Ishikawa (cell line): ENCODE data around the gene MAGI1.

Source experiments
- CREB1 ChIP-seq: IDR thresholded peaks from 2 replicates; pipeline ENCODE4 v1.6.1; 2012; ENCODE audit warnings: low read depth
- EGR1 ChIP-seq: IDR thresholded peaks from 2 replicates; pipeline ENCODE4 v1.6.1; 2012
- EP300 ChIP-seq: IDR thresholded peaks from 2 replicates; pipeline ENCODE4 v1.6.1; 2012; ENCODE audit warnings: borderline replicate concordance
- MAX ChIP-seq: IDR thresholded peaks from 2 replicates; pipeline ENCODE4 v1.6.1; 2012
- RAD21 ChIP-seq: IDR thresholded peaks from 2 replicates; pipeline ENCODE4 v1.6.1; 2012; ENCODE audit warnings: low read depth
- TAF1 ChIP-seq: IDR thresholded peaks from 2 replicates; pipeline ENCODE4 v1.6.1; 2012; ENCODE audit warnings: low read depth, mild to moderate bottlenecking
- TCF12 ChIP-seq: IDR thresholded peaks from 2 replicates; pipeline ENCODE4 v1.6.1; 2012; ENCODE audit warnings: low read depth
- TEAD4 ChIP-seq: IDR thresholded peaks from 2 replicates; pipeline ENCODE4 v1.6.1; 2012
- USF1 ChIP-seq: IDR thresholded peaks from 2 replicates; pipeline ENCODE4 v1.6.1; 2012
- ZBTB7A ChIP-seq: IDR thresholded peaks from 2 replicates; pipeline ENCODE4 v1.6.1; 2012; ENCODE audit warnings: low read depth
- TF ChIP-seq, protein P1 (sequence below): IDR thresholded peaks from 2 replicates; pipeline ENCODE4 v1.6.1; 2012; ENCODE audit warnings: low read depth, mild to moderate bottlenecking

DNA sequence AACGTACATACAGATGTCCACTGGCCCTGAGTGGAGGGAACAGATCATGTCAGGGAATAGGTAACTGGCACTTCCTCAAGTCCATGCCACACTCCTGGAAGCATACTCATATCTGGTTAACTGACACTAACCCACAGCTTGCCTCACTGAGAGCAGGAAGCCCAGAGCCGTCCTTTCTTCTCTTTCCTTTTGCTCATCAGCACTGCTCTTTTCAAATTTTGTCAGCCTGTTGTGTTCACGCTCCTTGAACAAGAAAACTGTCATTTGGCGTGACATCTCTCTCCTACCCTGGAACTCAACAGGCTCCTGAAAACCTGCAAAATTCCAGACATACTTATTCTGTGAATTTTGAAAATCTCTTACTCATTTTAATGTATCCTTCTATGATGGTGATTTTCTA is 360.2 kb downstream of the MAGI1 start:
- TF ChIP-seq CREB1: no peak
- TF ChIP-seq TCF12: no peak
- TF ChIP-seq EP300: no peak
- TF ChIP-seq, protein P1, sequence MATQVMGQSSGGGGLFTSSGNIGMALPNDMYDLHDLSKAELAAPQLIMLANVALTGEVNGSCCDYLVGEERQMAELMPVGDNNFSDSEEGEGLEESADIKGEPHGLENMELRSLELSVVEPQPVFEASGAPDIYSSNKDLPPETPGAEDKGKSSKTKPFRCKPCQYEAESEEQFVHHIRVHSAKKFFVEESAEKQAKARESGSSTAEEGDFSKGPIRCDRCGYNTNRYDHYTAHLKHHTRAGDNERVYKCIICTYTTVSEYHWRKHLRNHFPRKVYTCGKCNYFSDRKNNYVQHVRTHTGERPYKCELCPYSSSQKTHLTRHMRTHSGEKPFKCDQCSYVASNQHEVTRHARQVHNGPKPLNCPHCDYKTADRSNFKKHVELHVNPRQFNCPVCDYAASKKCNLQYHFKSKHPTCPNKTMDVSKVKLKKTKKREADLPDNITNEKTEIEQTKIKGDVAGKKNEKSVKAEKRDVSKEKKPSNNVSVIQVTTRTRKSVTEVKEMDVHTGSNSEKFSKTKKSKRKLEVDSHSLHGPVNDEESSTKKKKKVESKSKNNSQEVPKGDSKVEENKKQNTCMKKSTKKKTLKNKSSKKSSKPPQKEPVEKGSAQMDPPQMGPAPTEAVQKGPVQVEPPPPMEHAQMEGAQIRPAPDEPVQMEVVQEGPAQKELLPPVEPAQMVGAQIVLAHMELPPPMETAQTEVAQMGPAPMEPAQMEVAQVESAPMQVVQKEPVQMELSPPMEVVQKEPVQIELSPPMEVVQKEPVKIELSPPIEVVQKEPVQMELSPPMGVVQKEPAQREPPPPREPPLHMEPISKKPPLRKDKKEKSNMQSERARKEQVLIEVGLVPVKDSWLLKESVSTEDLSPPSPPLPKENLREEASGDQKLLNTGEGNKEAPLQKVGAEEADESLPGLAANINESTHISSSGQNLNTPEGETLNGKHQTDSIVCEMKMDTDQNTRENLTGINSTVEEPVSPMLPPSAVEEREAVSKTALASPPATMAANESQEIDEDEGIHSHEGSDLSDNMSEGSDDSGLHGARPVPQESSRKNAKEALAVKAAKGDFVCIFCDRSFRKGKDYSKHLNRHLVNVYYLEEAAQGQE: no peak
- TF ChIP-seq MAX: no peak
- TF ChIP-seq TEAD4: no peak
- TF ChIP-seq USF1: no peak
- TF ChIP-seq TAF1: no peak
- no peak for TF ChIP-seq ZBTB7A
- TF ChIP-seq EGR1: no peak
- no peak for TF ChIP-seq RAD21
